MM.1S (cell line): ENCODE data around the gene REEP1.

ENCODE experiments used
- DNase-seq: peaks from one replicate; pipeline ENCODE4 v3.0.0-alpha.2; 2015
- H2AFZ ChIP-seq: fragments of 300-600 bp; sonication (generic); 2 replicates; pipeline ENCODE4 v1.6.0; 2016; ENCODE audit warnings: antibody characterized with exemption, low read length
- H3F3A ChIP-seq: fragments of 300-600 bp; sonication (generic); 2 replicates; pipeline ENCODE4 v1.6.1; 2016; ENCODE audit warnings: mild to moderate bottlenecking, antibody characterized with exemption, low read length, moderate library complexity, mixed read lengths; ENCODE audit not compliant: insufficient read depth
- H3K27ac ChIP-seq: fragments of 300-600 bp; sonication (generic); 2 replicates; pipeline ENCODE4 v1.5.1; 2016; ENCODE audit warnings: mild to moderate bottlenecking, low read length
- H3K27me3 ChIP-seq: fragments of 300-600 bp; sonication (generic); replicated peaks from 2 replicates; pipeline ENCODE4 v1.6.0; 2016; ENCODE audit warnings: low read length; ENCODE audit not compliant: insufficient read depth
- H3K36me3 ChIP-seq: fragments of 300-600 bp; sonication (generic); replicated peaks from 2 replicates; pipeline ENCODE4 v1.6.1; 2016; ENCODE audit warnings: mild to moderate bottlenecking, low read length, mixed read lengths; ENCODE audit not compliant: insufficient read depth
- H3K4me1 ChIP-seq: fragments of 300-600 bp; sonication (generic); 2 replicates; pipeline ENCODE4 v1.6.1; 2016; ENCODE audit warnings: low read length, mixed read lengths
- H3K4me2 ChIP-seq: fragments of 300-600 bp; sonication (generic); 2 replicates; pipeline ENCODE4 v1.6.0; 2016; ENCODE audit warnings: low read depth, low read length
- H3K4me3 ChIP-seq: fragments of 300-600 bp; sonication (generic); 2 replicates; pipeline ENCODE4 v1.5.1; 2016; ENCODE audit warnings: low read length, mixed read lengths
- H3K79me2 ChIP-seq: fragments of 300-600 bp; sonication (generic); 2 replicates; pipeline ENCODE4 v1.6.1; 2016; ENCODE audit warnings: mixed run types, low read length, mixed read lengths
- H3K9ac ChIP-seq: fragments of 300-600 bp; sonication (generic); 2 replicates; pipeline ENCODE4 v1.6.1; 2016; ENCODE audit warnings: low read length, mixed read lengths
- H3K9me2 ChIP-seq: fragments of 300-600 bp; sonication (generic); replicated peaks from 2 replicates; pipeline ENCODE4 v1.6.1; 2016; ENCODE audit warnings: mild to moderate bottlenecking, low read length, mixed read lengths; ENCODE audit not compliant: insufficient read depth
- H3K9me3 ChIP-seq: fragments of 300-600 bp; sonication (generic); replicated peaks from 2 replicates; pipeline ENCODE4 v1.6.1; 2016; ENCODE audit warnings: mild to moderate bottlenecking, low read length, mixed read lengths; ENCODE audit not compliant: insufficient read depth
- H4K20me1 ChIP-seq: fragments of 300-600 bp; sonication (generic); 2 replicates; pipeline ENCODE4 v1.6.1; 2016; ENCODE audit warnings: mild to moderate bottlenecking, low read length, moderate library complexity, mixed read lengths; ENCODE audit not compliant: insufficient read depth
- EZH2 ChIP-seq: fragments of 300-600 bp; sonication (generic); optimal IDR thresholded peaks from 2 replicates; pipeline ENCODE3; 2017; ENCODE audit warnings: low read depth, mild to moderate bottlenecking, antibody characterized with exemption, low read length, mixed read lengths
- EZH2phosphoT487 ChIP-seq: fragments of 300-600 bp; sonication (generic); IDR thresholded peaks from 2 replicates; pipeline ENCODE4 v1.6.1; 2018; ENCODE audit warnings: antibody characterized with exemption, low read length
- TF ChIP-seq, protein P1 (sequence below): fragments of 300-600 bp; sonication (generic); IDR thresholded peaks from 2 replicates; pipeline ENCODE4 v1.5.1; 2016; ENCODE audit warnings: antibody characterized with exemption, low read length, mixed read lengths

REEP1 gene

GRCh38 chr2:86185517-86186212, 151.8 kb downstream of the REEP1 start:
- no peak for DNase-seq
- H3K9ac ChIP-seq: no peak overlapping the region
- H3K79me2 ChIP-seq: peaks cover 100% of the 10 kb centered on the region
- no peak overlapping the region for H3K4me2 ChIP-seq
- H3K9me2 ChIP-seq: no peaks in the 10 kb centered on the region
- no peak overlapping the region for H3K27ac ChIP-seq
- H3K4me1 ChIP-seq: no peaks in the 10 kb centered on the region
- no peaks in the 10 kb centered on the region for H3K27me3 ChIP-seq
- H3F3A ChIP-seq: no peaks in the 10 kb centered on the region
- TF ChIP-seq EZH2 (no peak), EZH2phosphoT487 (no peak)
- TF ChIP-seq, protein P1, sequence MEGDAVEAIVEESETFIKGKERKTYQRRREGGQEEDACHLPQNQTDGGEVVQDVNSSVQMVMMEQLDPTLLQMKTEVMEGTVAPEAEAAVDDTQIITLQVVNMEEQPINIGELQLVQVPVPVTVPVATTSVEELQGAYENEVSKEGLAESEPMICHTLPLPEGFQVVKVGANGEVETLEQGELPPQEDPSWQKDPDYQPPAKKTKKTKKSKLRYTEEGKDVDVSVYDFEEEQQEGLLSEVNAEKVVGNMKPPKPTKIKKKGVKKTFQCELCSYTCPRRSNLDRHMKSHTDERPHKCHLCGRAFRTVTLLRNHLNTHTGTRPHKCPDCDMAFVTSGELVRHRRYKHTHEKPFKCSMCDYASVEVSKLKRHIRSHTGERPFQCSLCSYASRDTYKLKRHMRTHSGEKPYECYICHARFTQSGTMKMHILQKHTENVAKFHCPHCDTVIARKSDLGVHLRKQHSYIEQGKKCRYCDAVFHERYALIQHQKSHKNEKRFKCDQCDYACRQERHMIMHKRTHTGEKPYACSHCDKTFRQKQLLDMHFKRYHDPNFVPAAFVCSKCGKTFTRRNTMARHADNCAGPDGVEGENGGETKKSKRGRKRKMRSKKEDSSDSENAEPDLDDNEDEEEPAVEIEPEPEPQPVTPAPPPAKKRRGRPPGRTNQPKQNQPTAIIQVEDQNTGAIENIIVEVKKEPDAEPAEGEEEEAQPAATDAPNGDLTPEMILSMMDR: no peak
- no peaks in the 10 kb centered on the region for H3K9me3 ChIP-seq
- H2AFZ ChIP-seq: no peak overlapping the region
- no peak overlapping the region for H3K4me3 ChIP-seq
- no peaks in the 10 kb centered on the region for H3K36me3 ChIP-seq
- H4K20me1 ChIP-seq: peaks cover 28% of the 10 kb centered on the region

GRCh38 chr2:86176597-86176996, 160.8 kb downstream of the REEP1 start:
- no peak overlapping the region for H3K4me3 ChIP-seq
- no peak for TF ChIP-seq EZH2phosphoT487
- TF ChIP-seq, protein P1: no peak
- TF ChIP-seq EZH2: no peak
- H3K36me3 ChIP-seq: 0 out of 2 replicates have a peak, but pooled peaks cover 3% of the 10 kb centered on the region
- H3K9me3 ChIP-seq: no peaks in the 10 kb centered on the region
- no peaks in the 10 kb centered on the region for H3K9me2 ChIP-seq
- H3K27me3 ChIP-seq: no peaks in the 10 kb centered on the region
- no peak overlapping the region for H2AFZ ChIP-seq
- H3K4me1 ChIP-seq: no peaks in the 10 kb centered on the region
- H3K27ac ChIP-seq: no peak overlapping the region
- peaks cover 75% of the 10 kb centered on the region for H3K79me2 ChIP-seq
- no peak for DNase-seq
- H3K4me2 ChIP-seq: no peak overlapping the region
- H4K20me1 ChIP-seq: 0 out of 2 replicates have a peak, but pooled peaks cover 5% of the 10 kb centered on the region
- no peak overlapping the region for H3K9ac ChIP-seq
- H3F3A ChIP-seq: no peaks in the 10 kb centered on the region

- Histone ChIP-seq H3K36me3 (0 out of 2 replicates have a peak, but pooled peaks cover 3% of the 10 kb centered on the region), H3K27ac (no peak overlapping the region), H3K79me2 (peaks cover 68% of the 10 kb centered on the region), H3K4me3 (no peak overlapping the region), H2AFZ (no peak overlapping the region), H3K27me3 (no peaks in the 10 kb centered on the region), H3F3A (no peaks in the 10 kb centered on the region), H4K20me1 (no peaks in the 10 kb centered on the region), H3K4me1 (no peaks in the 10 kb centered on the region), H3K4me2 (no peak overlapping the region), H3K9me2 (no peaks in the 10 kb centered on the region), H3K9ac (no peak overlapping the region), H3K9me3 (no peaks in the 10 kb centered on the region)
- TF ChIP-seq, protein P1: no peak
- TF ChIP-seq EZH2phosphoT487 (no peak), EZH2 (no peak)
- no peak for DNase-seq
Observed at GRCh38 chr2:86175828-86176227, 161.6 kb downstream of the REEP1 start.
